HG03159 (cell line): Measurements from ENCODE around the gene MZT2A.
A peak's percentile ranks its signal among the peaks of the same experiment; 100 is the strongest.
"Not testable (repeated sequence)": the region's sequence is repeated elsewhere in the genome, so short reads cannot be mapped to it uniquely, and the experiment has no call there.

Experiments used
- ATAC-seq: cut with Tn5 transposase; IDR thresholded peaks from one replicate; pipeline ENCODE4 v1.9.1; 2021; ENCODE audit warnings: mild to moderate bottlenecking, moderate library complexity; ENCODE audit not compliant: unreplicated experiment

The MZT2A gene

DNA sequence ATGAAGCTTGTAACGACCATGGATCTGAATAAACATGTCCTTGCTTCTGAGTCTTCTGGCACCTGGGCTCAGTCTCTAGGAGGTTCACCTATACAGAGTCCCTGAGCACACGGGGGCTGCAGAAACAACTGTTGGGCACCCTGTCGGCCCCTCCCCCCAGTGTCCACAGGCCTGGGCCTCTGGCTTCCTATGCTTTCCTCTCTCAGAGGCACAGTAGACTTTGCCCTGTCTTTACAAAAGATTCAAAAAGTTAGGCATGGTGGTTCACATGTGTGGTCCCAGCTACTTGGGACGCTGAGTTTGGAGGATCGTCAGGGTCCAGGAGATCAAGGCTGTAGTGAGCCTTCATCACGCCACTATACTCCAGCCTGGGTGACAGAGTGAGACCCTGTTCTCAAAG lies 29.3 kb upstream of the MZT2A start:
- ATAC-seq, result not testable (repeated sequence)

DNA sequence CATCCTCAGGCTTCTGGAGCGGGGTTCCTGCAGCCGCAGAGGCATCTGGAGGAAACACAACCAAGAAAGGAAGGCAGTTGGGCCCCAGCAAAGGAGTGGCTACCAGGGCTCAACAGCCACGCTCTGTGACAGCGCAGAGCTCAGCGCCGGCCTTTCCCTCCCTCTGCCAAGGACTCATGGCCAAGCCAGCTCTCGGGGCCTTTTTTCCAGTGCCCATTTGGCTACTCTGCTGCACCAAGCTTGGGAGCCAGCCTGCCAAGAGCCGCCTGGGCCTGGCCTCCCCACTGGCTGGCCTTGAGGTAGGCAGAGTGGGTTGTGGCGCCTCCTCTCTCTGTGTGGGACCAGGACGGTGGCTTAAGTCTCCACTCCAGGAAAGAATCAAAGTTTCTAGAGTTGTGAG lies 28.3 kb upstream of the MZT2A start:
- ATAC-seq, result no peak

GRCh38 chr2:131519871-131520470 lies 27.8 kb upstream of the MZT2A start:
- ATAC-seq, result not testable (repeated sequence)

- no peak for ATAC-seq
Measured at GRCh38 chr2:131519466-131519865, 27.3 kb upstream of the MZT2A start.

- not testable (repeated sequence) for ATAC-seq
Measured at GRCh38 chr2:131518531-131518930, 26.3 kb upstream of the MZT2A start.

- ATAC-seq, result not testable (repeated sequence)
Measured at GRCh38 chr2:131517856-131518255, 25.7 kb upstream of the MZT2A start.

DNA sequence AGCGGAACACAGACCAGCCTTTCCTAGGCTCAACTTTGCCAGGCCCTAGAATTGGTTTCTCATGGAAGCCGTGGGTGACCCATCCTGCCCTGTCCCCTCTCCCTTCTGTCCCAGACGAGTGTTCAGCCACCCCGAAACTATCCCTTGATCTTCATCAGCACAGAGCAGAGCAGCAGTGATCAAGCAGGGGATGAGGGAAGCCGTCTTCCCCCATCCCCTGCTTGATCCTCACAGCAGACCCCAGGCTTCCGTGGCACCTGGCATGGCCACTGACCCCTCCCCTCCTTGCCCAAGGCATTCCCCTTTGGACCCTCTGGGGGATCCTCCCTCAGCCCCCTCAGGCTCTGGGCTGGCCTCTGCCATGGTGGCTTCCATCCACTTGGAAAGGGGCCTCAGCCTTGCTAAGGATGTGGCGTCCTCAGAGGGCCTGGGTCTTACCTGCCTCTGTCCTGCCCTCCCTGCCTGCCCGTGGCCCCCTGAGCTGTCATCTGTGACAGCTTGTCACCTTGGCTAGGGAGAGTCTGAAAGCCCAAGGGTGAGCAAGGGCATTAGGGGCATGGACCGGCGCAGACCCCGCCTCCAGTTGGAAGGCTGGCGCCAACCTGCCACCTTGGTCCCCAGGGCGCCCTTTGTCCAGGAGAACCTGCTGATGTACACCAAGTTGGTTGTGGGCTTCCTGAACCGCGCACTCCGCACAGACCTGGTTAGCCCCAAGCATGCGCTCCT lies 25.1 kb upstream of the MZT2A start:
- ATAC-seq, result no peak

DNA sequence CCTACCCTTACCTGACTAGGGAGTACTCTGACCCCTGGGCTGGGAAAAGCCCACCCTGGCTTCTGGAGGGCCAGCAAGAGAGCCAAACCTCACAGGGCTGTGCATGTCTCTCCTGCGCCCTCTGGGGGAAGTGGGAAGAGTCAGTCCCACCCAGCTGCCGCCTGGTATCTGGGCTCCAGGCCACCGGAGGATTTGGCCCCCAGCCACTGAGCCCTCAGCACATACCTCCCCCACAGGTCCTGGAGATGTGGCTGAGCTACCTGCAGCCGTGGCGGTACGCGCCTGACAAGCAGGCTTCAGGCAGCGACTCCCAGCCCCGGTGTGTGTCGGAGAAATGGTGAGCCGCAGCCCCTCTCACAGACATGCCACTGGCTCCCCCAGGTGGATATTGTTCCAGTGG lies 24.4 kb upstream of the MZT2A start:
- not testable (repeated sequence) for ATAC-seq

DNA sequence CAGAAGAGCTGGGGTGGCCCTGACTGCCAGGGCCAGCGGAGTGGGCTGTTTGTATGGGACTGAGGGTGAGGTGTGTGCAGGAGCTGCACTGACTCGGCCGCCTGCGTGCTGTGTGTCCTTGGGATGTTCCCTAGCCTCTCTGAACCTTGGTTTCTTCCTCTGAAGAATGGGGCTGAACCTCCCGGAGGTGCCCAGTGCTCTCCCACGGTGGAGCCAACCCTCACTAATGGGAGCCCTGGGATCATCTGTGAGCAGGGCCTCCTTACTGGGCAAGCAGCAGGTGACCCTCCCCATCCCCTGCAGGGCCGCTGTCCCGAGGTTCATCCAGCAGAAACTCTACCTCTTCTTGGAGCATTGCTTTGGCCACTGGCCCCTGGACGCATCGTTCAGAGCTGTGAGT lies 23.8 kb upstream of the MZT2A start:
- no peak for ATAC-seq

DNA sequence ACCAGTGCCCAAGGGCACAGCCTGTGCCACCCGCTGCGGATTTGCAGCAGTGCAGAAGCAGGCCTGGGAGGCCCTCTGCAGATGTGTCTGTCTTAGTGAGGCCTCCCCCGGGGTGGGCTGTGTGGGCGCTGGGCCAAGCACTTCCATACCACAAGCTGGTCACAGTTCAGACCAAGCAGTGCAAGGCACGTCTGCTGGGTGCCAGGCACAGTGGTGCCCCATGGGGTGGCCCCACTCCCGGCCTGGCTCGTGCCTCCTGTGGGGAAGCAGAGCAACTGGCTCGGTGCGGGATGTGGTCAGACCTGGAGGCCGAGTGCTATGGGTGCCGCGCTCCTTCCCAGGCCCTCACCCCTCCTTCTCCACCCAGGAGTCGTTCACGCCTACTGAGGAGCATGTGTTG lies 23.0 kb upstream of the MZT2A start:
- not testable (repeated sequence) for ATAC-seq

- ATAC-seq, result peak; percentile 80
Measured at GRCh38 chr2:131514408-131515166, 22.4 kb upstream of the MZT2A start.

- not testable (repeated sequence) for ATAC-seq
Measured at GRCh38 chr2:131511969-131512870, 20.0 kb upstream of the MZT2A start.

GRCh38 chr2:131511291-131511968 lies 19.2 kb upstream of the MZT2A start:
- ATAC-seq, result not testable (repeated sequence)

GRCh38 chr2:131509615-131510014 lies 17.4 kb upstream of the MZT2A start:
- no peak for ATAC-seq

DNA sequence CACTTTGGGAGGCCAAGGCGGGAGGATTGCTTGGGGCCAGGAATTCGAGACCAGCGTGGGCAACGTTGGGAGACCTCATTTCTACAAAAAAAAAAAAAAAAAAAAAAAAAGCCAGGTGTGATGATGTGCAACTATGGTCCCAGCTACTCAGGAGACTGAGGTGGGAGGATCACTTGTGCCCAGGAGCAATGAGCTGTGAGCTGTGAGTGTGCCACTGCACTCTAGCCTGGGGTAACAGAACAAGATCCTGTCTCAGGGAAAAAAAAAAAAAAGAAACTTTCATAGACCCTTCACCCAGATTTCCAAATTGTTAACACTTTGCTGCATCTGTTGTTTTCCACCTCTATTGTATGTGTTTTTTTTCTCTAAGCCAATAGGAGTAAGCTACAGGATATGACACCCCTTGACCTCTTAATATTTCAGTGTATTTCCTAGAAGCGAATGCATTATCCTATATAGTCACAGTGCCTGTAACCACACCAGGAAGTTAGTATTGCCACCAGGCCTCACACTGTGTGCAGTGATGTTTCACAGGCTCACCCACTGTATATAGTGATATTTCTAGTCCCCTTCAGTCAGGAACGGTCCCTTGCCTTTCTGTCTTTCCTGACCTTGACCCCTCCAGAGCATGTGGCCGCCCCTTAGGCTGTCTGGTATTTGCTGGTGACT lies 12.0 kb upstream of the MZT2A start:
- ATAC-seq, result not testable (repeated sequence)

DNA sequence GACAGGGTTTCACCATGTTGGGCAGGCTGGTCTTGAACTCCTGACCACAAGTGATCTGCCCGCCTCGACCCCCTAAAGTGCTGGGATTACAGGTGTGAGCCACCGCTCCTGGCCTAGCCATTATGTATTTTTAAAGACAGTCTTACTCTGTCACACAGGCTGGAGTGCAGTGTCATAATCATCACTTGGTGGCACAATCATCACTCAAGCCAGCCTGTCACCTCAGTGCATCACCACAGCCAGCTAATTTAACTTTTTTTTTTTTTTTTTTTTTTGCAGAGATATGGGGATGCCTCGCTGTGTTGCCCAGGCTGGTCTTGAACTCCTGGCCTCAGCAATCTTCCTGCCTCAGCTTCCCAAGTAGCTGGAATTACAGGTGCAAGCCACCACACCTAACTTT lies 11.4 kb upstream of the MZT2A start:
- not testable (repeated sequence) for ATAC-seq

GRCh38 chr2:131498321-131498973 lies 6.2 kb upstream of the MZT2A start:
- peak; percentile 79 for ATAC-seq

DNA sequence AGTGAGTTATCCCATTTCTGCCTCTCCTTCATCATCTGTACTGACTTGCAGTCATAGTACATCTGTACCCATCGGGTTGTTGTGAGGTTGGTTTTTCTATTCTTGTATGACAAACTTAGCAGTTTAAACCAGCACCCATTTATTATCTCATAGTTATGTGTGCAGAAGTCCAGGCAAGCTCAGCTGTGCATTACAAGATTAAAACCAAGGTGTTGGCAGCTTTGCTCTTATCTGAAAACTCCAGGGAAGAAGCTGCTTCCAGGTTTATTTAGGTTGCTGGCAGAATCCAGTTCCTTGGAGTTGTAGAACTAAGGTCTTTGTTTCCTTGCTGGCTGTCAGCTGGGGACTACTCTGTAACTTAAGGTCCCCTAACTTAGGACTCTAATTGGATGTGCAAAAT lies 3.3 kb upstream of the MZT2A start:
- not testable (repeated sequence) for ATAC-seq
